Skin epidermis (tissue), 12 donors: ENCODE measurements around the gene PLEKHG4.
A peak's percentile ranks its signal among the peaks of the same experiment; 100 is the strongest.

ENCODE experiments used
- H3K27ac ChIP-seq, 21 experiments: fragments of 200-600 bp; sonication (generic) in 11 of 21; one replicate each; pipeline ENCODE4 v1.5.0; 2020; ENCODE audit warnings: mild to moderate bottlenecking in 3 of 21, inconsistent platforms in 2 of 21, moderate library complexity in 2 of 21
- H3K4me3 ChIP-seq, 7 experiments: fragments of 200-600 bp; sonication (generic) in 2 of 7; one replicate each; pipeline ENCODE4 v1.5.0; 2020; ENCODE audit warnings: inconsistent platforms in 2 of 7, mild to moderate bottlenecking in 2 of 7, moderate library complexity in 1 of 7

Gene PLEKHG4

DNA sequence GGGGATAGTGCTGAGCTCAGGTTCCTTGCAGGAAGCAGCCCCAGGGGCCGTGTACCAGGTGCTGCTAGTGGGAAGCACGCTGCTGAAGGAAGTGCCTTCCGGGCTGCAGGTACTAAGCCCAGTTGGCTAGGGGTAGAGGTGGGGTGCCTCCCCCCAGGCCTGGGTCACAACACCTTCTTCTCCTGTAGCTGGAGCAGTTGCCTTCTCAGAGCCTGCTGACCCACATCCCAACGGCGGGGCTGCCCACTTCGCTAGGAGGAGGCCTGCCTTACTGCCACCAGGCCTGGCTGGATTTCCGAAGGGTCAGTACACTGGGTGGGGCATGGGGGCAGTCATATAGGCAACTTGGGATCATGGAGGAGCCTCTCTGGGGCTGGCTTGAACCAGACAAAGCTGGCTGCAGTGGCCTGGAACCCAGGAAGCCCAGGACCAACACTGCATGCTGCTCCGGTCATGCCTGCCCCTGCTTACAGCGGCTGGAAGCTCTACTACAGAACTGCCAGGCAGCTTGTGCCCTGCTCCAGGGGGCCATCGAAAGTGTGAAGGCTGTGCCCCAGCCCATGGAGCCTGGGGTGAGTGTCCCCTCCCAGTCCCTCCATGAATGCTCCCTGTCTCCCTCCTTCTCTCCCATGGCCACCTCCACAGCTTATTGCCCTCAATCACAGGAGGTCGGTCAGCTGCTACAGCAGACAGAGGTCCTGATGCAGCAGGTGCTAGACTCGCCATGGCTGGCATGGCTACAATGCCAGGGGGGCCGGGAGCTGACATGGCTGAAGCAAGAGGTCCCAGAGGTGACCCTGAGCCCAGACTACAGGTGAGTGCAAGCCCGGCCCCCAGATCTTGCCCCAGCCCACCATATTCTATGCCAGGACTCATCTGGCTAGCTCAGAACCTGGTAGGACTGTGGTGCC lies 2.5 kb downstream of the PLEKHG4 start:
- no peak overlapping the region for H3K27ac ChIP-seq
- H3K4me3 ChIP-seq, result no peak overlapping the region

DNA sequence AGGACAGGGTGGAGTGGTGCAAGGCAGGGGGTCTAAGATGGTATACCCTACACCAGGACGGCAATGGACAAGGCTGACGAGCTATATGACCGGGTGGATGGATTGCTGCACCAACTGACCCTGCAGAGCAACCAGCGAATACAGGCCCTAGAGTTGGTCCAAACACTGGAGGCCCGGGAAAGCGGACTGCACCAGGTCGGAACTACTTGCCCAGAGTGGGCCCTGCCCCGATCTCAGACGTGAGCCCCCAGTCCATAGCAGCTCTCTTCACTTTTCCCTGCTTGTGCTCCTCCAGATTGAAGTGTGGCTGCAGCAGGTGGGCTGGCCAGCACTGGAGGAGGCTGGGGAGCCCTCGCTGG lies 3.1 kb downstream of the PLEKHG4 start:
- Histone ChIP-seq H3K4me3 (no peak overlapping the region), H3K27ac (no peak overlapping the region)

DNA sequence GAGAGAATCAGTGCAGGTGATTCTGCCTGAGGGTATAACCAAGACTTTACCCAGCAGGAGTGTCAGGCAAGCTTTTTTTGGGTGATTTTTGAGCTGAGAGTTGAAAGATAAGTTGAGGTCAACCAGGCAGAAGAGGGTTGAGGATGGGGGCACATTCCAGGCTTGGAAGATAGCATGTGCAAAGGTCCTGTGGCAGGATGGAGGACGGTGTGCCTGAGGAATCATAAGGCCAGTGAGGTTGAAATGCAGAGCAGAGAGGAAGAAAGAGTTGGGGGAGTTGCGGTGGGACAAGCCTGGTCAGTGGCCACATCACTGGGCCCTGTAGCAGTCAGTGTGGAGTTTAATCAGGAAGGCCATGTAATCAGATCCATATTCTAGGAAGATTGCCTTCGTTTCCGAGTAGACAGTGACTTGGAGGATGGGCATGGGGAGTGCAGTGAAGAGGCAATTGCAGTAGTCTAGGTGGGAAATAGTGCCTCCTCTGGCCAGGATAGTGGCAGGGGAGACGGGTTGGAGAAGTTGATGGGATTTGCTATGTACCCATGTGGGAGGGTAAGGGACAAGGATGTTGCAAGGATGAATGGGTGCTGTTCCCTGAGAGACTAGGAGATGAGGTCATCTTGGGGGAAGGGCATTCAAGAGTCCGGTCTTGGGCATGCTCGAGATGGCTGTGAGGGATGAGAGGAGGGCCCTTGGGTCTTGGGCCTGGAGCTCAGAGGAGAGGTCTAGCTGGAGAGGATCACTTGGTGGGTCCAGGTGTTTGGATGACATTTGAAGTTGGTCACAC lies 3.9 kb downstream of the PLEKHG4 start:
- Histone ChIP-seq H3K27ac (no peak overlapping the region), H3K4me3 (no peak overlapping the region)

DNA sequence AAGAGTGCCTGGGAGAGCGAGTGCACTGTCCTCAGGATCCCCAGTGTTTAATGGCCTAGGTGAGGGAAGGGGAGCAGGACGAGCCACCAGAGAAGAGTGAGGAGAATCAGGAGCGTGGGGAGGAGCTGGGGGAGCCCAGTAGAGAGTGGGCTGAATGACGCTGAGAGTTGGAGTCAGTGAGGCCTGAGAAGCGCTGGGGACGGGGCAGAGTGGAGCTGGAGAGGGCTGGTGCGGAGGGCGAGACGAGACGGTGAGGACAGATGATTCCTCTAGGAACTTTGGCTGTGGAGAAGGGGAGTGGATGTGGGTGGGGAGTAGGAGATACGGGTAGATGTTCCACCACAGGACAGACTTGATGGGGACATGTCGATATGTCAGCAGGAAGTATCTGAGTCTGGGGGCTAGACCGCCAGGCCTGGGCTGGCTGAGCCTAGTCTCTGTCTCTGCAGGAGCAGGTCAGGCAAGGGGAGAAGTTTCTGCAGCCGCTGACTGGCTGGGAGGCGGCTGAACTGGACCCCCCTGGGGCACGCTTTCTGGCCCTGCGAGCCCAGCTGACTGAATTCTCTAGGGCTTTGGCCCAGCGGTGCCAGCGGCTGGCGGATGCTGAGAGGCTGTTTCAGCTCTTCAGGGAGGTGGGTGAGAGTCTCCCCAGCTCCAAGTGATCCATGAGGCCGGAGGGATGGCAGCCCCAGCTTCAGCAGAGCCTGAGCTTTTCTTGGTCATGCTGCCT lies 4.7 kb downstream of the PLEKHG4 start:
- Histone ChIP-seq H3K27ac (no peak overlapping the region), H3K4me3 (no peak overlapping the region)

DNA sequence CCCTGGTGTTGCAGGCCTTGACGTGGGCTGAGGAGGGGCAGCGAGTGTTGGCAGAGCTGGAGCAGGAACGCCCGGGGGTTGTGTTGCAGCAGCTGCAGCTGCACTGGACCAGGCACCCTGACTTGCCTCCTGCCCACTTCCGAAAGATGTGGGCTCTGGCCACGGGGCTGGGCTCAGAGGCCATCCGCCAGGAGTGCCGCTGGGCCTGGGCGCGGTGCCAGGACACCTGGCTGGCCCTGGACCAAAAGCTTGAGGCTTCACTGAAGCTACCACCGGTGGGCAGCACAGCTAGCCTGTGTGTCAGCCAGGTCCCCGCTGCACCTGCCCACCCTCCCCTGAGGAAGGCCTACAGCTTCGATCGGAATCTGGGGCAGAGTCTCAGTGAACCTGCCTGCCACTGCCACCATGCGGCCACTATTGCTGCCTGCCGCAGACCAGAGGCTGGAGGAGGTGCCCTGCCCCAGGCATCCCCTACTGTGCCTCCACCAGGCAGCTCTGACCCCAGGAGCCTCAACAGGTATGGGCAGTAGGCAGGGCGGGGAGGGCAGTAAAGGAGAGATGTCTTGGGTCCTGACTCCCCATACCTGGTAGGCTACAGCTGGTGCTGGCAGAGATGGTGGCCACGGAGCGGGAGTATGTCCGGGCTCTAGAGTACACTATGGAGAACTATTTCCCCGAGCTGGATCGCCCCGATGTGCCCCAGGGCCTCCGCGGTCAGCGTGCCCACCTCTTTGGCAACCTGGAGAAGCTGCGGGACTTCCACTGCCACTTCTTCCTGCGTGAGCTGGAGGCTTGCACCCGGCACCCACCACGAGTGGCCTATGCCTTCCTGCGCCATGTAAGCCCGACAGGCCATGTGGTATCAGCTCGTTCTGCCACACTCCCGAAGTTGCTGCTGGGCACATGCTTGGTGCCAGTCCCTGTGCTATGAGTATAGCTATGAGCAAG lies 5.6 kb downstream of the PLEKHG4 start:
- no peak overlapping the region for H3K27ac ChIP-seq
- no peak overlapping the region for H3K4me3 ChIP-seq

DNA sequence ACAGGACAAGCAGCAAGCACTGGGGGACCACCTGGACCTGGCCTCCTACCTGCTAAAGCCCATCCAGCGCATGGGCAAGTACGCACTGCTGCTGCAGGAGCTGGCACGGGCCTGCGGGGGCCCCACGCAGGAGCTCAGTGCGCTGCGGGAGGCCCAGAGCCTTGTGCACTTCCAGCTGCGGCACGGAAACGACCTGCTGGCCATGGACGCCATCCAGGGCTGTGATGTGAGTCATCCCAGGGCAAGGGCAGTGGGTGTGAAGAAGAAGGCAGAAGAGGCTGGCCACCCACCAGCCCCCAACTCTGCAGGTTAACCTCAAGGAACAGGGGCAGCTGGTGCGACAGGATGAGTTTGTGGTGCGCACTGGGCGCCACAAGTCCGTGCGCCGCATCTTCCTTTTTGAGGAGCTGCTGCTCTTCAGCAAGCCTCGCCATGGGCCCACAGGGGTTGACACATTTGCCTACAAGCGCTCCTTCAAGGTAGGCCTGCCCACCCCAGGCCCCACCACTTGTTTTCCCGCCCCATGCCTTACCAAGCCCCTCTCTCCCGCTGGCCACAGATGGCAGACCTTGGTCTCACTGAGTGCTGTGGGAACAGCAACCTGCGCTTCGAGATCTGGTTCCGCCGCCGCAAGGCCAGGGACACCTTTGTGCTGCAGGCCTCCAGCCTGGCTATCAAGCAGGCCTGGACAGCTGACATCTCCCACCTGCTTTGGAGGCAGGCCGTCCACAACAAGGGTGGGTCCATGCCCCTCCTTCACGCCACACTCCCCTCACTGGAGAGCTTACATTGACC lies 7.3 kb downstream of the PLEKHG4 start:
- no peak overlapping the region for H3K4me3 ChIP-seq
- H3K27ac ChIP-seq, result no peak overlapping the region

DNA sequence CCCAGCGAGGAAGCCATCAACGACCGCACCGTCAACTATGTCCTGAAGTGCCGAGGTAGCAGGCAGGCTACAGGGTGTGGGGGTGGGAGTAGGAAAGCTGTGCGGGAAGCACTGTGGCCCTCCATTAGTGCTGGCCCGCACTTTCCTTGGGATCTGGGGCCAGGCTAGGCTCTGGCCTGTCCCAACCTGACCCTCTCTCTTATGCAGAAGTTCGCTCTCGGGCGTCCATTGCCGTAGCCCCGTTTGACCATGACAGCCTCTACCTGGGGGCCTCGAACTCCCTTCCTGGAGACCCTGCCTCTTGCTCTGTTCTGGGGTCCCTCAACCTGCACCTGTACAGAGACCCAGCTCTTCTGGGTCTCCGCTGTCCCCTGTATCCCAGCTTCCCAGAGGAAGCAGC lies 8.6 kb downstream of the PLEKHG4 start:
- H3K27ac ChIP-seq, result no peak overlapping the region
- no peak overlapping the region for H3K4me3 ChIP-seq

DNA sequence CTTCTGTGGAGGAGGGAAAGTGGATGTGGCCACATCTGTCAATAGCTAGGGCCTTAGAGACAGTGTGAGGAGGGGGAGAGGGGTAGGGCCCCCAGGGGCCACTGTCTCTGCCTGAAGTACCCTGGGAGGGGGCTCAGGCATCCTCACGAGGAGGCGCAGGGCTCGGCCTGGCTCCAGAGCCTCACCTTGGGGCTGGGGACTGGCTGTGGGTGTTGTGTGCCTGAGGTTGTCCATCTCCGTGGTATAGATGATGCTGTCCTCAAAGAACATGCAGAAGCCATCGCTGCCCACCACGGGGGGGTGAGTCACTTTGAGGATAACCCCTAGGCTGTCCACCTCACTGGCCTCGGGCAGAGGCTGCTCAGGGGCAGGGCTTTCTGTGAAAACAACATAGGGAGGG lies 12.1 kb downstream of the PLEKHG4 start:
- Histone ChIP-seq H3K27ac (no peak overlapping the region), H3K4me3 (no peak overlapping the region)

DNA sequence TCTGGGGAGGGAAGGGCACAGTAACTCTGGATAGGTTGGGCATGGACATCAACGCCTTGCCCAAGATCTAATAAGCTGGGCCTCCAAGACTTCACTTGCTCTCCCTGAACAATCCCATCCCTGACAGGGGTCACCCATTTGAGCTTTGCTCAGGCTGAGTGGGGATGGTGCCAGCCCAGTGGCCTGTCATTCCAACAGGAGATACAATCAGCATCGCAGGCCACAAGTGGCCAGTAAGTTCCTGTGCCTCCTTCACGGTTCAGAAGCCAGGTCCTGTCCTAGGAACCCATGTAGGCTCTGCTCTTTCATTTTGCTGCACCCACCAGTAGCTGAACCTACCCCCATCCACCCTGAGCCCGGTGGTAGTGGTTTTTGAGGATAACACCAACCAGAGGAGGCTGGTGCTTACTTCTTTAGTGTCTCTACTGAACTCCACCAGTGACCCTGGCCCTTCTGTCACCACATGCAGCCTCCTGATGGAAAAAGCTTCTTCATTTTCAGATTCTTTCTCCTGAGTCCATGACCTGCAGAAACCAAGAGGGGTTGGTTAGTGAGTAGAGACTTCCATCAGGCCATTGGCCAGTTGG lies 14.9 kb downstream of the PLEKHG4 start:
- peak overlapping the region in 2 of 21 experiments; percentile 13 to 18 for H3K27ac ChIP-seq

DNA sequence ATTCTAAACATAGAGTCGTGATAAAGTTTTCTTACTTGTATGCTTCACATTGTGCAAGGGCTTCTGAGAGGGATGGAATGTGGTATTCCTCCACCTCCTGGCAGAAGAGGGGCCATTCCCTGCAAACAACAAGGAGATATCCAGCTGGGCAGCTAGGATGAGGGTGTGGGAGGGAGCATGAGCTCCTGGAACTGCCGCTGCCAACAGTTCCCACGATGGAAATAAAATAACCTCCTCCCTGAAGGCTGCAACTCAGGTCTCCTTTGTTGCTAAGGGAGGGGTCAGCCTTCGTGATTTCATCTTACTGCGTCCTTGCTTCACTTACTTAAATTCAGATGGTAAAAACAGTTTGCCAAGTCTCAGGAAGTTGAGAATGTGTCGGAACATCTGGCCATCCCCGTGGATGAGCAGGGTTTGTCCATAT lies 15.6 kb downstream of the PLEKHG4 start:
- Histone ChIP-seq H3K4me3 (no peak overlapping the region), H3K27ac (peak overlapping the region in 2 of 21 experiments; percentile 13 to 18)

More for the DNA sequence above, 14.9 kb downstream of the PLEKHG4 start:
- no peak overlapping the region for H3K4me3 ChIP-seq

DNA sequence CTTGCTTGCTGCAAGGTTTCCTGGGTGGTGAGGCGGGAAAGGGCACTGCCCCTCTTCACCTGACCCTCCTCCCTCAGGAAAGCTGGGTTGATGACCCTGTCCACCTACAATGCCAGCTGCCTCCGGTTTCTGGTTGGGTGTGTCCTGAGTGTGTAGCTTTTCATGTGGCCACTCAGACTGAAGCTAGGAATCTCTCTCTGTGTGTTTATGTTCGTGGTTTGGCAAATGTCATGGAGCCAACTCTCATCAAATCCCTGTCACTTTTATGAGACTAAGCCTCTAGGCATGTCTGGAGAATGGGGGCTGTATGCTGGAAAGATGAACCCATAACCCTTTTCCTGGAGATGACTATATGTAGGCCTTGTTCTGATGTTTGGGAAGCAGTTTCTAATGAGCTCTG lies 17.1 kb downstream of the PLEKHG4 start:
- no peak overlapping the region for H3K4me3 ChIP-seq
- H3K27ac ChIP-seq, result peak overlapping the region in 2 of 21 experiments; percentile 1 to 8

DNA sequence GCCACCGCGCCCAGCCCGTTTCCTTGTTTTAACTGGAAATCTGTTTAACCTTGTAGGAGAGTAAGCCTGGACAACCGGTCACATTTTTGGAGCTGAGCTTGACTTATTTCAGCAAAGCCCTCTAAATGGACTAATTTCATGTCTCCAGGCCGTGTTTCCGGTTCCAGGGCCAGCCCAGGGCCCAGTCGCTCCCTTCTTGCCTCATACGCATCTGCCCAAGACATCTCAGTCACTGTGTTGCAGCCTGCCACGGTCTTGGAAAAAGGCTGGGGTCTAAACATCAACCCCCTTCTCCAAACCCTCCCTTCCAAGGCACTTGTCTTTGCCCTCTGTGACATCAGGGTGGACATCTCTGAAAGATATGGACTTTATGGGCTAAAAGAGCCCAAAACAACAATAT lies 18.9 kb downstream of the PLEKHG4 start:
- H3K27ac ChIP-seq, result no peak overlapping the region
- no peak overlapping the region for H3K4me3 ChIP-seq

DNA sequence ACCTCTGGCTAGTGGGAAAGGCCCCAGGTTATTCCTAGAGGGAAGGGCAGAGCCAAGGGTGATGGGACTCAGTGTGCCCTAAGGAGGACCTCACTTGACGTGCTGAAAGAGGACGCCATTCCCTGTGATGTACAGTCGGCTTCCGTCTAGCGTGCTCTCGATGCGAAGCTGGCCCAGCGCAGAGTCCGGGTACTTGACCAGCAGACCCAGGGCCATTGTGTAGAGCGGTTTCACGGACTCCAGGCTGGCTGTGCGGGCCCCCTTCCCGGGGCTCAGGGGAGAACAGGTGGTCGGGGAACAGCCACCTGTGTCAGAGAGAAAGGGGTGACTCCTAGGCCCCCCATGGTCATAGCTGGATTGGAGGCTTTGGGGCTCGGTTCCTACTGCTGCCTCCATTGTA lies 19.9 kb downstream of the PLEKHG4 start:
- Histone ChIP-seq H3K27ac (no peak overlapping the region), H3K4me3 (no peak overlapping the region)

DNA sequence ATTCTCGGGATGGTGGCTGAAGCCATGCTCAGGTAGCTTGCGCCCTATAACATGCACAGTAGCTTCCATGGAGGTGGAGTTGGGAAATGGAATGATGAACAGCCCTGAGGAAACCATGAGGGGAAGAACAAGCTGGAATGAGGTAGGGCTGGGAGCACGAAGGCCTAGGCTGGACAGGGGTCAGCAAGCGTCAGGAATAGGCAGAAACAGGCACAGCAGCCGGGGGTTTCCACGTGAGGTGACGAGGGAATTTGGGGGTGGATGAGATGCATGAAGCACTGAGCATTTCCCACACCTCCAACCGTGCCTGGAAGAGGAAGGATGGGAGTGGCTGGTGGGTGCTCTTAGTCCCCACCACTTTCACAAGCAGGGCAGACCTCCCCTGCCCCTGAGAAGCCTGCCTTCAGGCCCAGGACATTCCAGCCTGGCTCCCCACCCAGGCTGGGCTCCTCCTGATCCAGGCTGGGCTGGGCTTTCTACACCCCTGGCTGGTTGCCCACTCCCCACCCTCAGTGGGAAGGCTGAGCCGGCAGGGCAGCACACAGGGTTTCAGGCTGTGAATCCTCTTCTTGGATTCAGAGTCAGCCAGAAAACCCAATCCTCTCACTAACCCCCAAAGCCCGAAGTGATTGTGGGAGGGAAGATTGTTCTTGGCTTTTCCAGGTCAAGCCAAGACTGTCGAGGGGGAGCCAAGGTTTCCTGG lies 21.9 kb downstream of the PLEKHG4 start:
- Histone ChIP-seq H3K4me3 (no peak overlapping the region), H3K27ac (peak overlapping the region in 7 of 21 experiments; percentile 1 to 74 (median 38))

DNA sequence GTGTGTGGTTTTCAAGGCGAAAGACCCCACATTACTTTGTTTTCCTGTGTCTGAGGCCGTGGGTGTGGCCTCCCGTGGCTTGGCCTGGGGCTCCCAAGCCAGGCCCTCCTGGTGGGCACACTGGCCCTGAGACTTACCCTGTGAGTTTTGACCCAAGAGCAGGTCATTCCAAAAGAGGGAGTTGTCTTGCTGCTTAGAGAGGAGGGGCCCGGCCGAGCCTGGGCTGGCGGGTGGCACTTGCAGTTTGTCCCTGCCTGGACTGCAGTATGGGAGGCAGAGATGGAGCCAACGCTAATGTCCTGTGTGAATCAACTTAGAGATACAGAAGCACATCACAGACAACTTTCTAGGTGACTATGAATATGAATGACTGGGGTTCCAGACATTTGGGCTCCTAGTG lies 22.7 kb downstream of the PLEKHG4 start:
- H3K27ac ChIP-seq, result peak overlapping the region in 5 of 21 experiments; percentile 25 to 74 (median 52)
- no peak overlapping the region for H3K4me3 ChIP-seq

DNA sequence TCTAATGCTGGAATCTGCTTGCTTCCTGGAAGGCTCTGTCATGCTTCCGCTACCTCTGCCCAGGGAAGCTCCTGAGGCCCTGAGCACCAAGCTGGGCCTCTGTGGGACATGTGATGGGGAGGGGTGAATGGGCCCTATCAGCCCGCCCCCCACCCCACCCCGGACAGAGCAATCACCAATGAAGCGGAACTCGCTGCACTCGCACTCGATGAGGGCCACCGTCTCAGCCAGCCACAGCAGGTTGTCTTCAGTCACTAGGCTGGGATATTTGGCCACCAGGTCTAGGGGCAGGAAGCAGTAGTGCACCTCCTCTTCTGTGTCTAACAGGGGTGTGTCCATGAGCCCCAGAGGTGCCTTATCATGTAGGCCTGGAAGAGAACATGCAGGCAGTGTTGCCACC lies 23.6 kb downstream of the PLEKHG4 start:
- H3K27ac ChIP-seq, result peak overlapping the region in 2 of 21 experiments; percentile 52 to 74

DNA sequence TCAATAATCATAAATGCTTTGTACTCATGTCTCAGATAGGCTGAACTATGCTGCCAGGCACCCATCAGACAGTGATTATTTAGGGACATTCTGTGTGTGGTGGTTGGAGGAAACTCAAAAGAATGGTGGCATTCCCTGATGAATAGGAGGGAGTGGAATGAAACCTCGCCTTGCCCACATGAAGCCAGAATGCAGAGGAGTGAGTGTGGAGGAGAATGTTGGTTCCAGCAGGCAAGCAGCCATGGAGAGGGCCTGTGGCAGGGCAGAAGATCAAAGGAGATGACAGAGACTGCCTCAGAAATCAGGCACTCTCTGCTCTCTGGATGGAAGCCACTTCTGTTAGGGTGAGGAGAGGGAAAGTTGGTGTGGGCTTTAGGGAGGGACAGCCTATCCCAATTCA lies 24.7 kb downstream of the PLEKHG4 start:
- Histone ChIP-seq H3K27ac (no peak overlapping the region), H3K4me3 (no peak overlapping the region)

More for the DNA sequence above, 23.6 kb downstream of the PLEKHG4 start:
- H3K4me3 ChIP-seq, result no peak overlapping the region
